BJ (cell line): ENCODE results near the gene COL24A1. TPM values are rescaled to one million over a fixed set of nuclear protein-coding genes. Genes with fewer than 3 reads are reported as not detected.

Source experiments
- CTCF ChIA-PET: fragments of 350-600 bp; formaldehyde crosslinking; extraction: SDS; loops from one replicate; lab custom pipeline; 2021; ENCODE audit warnings: antibody characterized with exemption, inconsistent platforms; lab: Yijun Ruan, JAX
- POLR2A ChIA-PET: fragments of 300-600 bp; sonication (Branson Sonifier 250); formaldehyde crosslinking; extraction: SDS; loops from one replicate; lab custom pipeline; 2021; ENCODE audit warnings: antibody characterized with exemption; lab: Charles Lee
- DNase-seq: peaks from one replicate; pipeline ENCODE4 v3.0.0-alpha.2; 2011; ENCODE audit warnings: low read depth
- H3K27me3 ChIP-seq: 2 replicates; pipeline ENCODE4 v1.6.0; 2011; ENCODE audit warnings: low read length; ENCODE audit not compliant: control insufficient read depth, insufficient read depth
- H3K36me3 ChIP-seq: 2 replicates; pipeline ENCODE4 v1.5.1; 2011; ENCODE audit warnings: low read length; ENCODE audit not compliant: control insufficient read depth, insufficient read depth
- H3K4me3 ChIP-seq: 2 replicates; pipeline ENCODE4 v1.5.1; 2011; ENCODE audit warnings: low read depth, mild to moderate bottlenecking, control low read depth, low read length
- polyA plus RNA-seq: library from polyadenylated mRNA; depleted of rRNA; stranded (reverse); fragments of >200 nt; gene quantifications from 2 replicates; pipeline ENCODE4 v1.2.3, GENCODE V29; 2011
- TF ChIP-seq, protein P1 (sequence below): IDR thresholded peaks from 2 replicates; pipeline ENCODE4 v1.5.1; 2011; ENCODE audit warnings: low read depth, mild to moderate bottlenecking, control low read depth, inconsistent platforms, low read length, moderate library complexity; ENCODE audit not compliant: insufficient read depth

The COL24A1 gene
- polyA plus RNA-seq, 1 experiment = 0.28 TPM

DNA sequence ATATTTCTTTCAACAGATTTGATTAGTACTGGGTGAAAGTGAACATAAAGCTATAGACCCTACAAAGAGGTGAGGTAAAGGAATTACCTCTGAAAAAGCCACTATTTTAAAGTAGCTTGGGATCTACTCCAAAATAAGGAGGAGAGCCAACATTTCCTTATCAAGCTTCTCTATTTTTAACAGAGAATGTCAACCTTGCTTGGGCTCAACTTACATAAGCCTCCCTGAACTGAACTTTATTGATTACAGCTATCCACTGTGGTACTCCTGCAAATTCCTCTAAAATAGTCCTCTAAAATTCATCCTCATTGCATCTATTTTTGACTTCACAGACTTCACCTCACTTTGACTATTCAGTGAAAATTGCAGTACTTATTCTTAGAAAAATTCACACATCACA is 458.7 kb downstream of the COL24A1 start:
- TF ChIP-seq, protein P1, sequence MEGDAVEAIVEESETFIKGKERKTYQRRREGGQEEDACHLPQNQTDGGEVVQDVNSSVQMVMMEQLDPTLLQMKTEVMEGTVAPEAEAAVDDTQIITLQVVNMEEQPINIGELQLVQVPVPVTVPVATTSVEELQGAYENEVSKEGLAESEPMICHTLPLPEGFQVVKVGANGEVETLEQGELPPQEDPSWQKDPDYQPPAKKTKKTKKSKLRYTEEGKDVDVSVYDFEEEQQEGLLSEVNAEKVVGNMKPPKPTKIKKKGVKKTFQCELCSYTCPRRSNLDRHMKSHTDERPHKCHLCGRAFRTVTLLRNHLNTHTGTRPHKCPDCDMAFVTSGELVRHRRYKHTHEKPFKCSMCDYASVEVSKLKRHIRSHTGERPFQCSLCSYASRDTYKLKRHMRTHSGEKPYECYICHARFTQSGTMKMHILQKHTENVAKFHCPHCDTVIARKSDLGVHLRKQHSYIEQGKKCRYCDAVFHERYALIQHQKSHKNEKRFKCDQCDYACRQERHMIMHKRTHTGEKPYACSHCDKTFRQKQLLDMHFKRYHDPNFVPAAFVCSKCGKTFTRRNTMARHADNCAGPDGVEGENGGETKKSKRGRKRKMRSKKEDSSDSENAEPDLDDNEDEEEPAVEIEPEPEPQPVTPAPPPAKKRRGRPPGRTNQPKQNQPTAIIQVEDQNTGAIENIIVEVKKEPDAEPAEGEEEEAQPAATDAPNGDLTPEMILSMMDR = no peak
- H3K36me3 ChIP-seq = no peaks in the 10 kb centered on the region; the same call in 1 of the 2 replicates
- CTCF ChIA-PET = interaction anchor here (1.0 to 2.1 kb wide), 2 partner anchors 85 to 91 kb away, joined by 3 to 5 read pairs; no protein-coding TSS in a partner anchor
- POLR2A ChIA-PET = interaction anchor here (0.7 kb wide), 1 partner anchor 113 kb away, joined by 3 read pairs; no protein-coding TSS in a partner anchor
- no peak for DNase-seq
- H3K27me3 ChIP-seq = no peaks in the 10 kb centered on the region
- H3K4me3 ChIP-seq = no peak overlapping the region

DNA sequence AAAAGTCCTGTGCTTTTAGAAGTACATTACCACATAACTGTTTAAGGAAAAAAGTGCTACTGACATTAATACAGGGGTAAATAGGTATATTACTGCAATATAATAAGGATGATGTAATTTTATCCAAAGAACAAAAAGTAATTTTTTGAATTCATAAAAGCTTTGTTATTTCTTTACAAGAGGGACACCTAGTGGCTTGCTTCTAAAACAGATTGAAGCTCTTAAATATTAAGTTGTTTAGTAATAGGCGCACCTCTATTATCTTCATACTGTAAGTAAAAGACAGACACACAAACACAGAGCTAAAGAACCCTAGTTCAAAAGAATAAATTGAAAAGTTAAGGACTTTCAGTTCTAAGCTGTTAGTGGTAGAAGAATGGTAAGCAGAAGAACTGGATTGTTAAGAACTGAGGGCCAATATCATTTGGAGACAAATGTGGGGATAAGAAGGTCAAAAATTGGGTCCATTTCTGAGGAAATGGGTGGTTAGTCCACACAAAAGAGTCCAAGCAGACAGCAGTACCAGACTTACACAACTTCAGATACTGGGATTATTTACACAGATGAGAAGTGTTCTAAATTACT is 463.8 kb downstream of the COL24A1 start:
- POLR2A ChIA-PET = interaction anchor here (0.6 to 2.2 kb wide), 6 partner anchors 87 to 433 kb away, joined by 3 to 26 read pairs (median 4); partner anchors contain the start of gene C1orf52
- DNase-seq = peak; percentile 28
- TF ChIP-seq, protein P1 = peak; percentile 43

DNA sequence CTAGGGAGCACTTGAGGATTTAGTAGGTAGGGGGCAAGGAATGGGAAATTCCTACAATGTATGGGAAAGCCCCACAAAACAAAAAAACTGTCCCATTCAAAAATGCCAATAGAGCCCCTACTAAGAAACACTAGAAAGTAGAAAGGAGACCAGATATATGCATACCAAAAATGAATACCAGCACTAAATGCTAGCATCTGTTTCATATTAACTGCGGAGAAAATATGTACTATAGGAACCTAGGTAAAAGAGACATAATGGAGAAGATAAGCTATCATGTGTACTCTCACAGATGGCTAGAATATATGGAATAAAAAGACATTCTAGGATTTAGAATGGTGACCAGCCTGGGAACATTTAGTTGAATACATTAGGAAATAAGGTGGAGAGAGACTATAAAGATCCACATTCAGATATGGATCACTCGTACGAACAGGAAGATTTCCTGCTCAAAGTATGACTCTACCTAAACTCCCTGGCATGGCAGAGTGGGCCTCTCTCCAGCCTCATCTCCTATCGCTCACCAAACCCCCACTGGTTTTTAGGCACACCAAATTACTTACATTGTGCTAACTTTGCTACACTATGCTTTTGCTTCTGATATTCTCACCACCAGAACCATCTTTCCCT is 466.7 kb downstream of the COL24A1 start:
- ChIA-PET POLR2A (interaction anchor here (0.7 kb wide), 1 partner anchor 329 kb away, joined by 3 read pairs; no protein-coding TSS in a partner anchor), CTCF (no interaction called here)
- no peak overlapping the region for H3K4me3 ChIP-seq
- no peaks in the 10 kb centered on the region for H3K27me3 ChIP-seq
- TF ChIP-seq, protein P1 = no peak
- peaks cover 2% of the 10 kb centered on the region; the same call in 1 of the 2 replicates for H3K36me3 ChIP-seq
- DNase-seq = no peak

More for the DNA sequence above, 463.8 kb downstream of the COL24A1 start:
- Histone ChIP-seq H3K27me3 (no peaks in the 10 kb centered on the region), H3K36me3 (no peaks in the 10 kb centered on the region), H3K4me3 (no peak overlapping the region)
- CTCF ChIA-PET = interaction anchor here (0.6 to 6.1 kb wide), 27 partner anchors 10 to 434 kb away, joined by 3 to 52 read pairs (median 5); partner anchors contain the start of genes C1orf52 and ZNHIT6

DNA sequence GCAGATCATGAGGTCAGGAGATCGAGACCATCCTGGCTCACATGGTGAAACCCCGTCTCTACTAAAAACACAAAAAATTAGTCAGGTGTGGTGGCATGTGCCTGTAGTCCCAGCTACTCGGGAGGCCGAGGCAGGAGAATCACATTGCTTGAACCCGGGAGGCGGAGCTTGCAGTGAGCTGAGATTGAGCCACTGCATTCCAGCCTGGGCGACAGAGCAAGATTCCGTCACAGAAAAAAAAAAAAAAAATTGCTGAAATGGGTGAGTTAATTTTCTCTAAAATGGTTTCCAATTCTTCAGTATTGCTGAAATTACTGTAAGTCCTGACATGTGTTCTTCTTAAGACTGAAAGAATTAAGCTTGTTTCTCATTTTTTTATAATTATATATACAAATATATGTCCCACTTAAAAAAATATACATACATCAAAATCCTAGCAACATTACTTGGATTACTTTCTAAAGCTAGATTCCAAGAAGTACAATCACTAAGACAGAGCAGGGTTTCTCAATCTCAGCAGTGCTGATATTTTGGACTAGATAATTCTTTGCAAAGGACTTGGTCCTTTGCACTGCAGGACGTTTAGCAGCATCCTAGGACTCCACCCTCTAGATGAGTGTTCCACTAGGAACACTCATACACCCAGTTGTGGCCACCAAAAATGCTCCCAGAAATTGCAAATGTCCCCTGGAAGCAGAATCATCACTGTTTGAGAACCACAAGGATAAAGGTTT is 473.1 kb downstream of the COL24A1 start:
- TF ChIP-seq, protein P1 = no peak
- Histone ChIP-seq H3K27me3 (no peaks in the 10 kb centered on the region), H3K4me3 (no peak overlapping the region), H3K36me3 (peaks cover 2% of the 10 kb centered on the region; the same call in 1 of the 2 replicates)
- no peak for DNase-seq
- CTCF ChIA-PET = interaction anchor here (0.7 kb wide), 1 partner anchor 86 kb away, joined by 4 read pairs; no protein-coding TSS in a partner anchor
- POLR2A ChIA-PET = interaction anchor here (0.6 kb wide), 1 partner anchor 114 kb away, joined by 3 read pairs; no protein-coding TSS in a partner anchor

DNA sequence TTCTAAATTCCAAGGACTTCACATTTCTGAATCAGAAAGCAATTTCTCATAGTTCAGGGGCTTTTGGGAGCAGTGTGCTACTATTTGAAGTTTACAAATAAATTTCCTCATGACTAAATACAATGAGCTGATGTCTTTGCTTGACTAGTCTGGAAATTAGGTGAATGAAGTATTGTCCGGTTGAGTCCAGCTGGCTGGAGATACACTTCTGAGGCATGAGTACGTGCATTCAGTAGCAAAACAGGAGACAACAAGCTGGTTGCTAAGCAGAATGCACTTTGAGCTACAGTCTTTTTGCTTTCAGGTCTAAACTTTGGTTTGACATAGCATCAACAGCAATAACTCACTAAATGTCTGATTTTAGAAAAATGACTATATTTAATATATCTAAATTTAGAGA is 475.5 kb downstream of the COL24A1 start:
- H3K4me3 ChIP-seq = no peak overlapping the region
- H3K36me3 ChIP-seq = peaks cover 6% of the 10 kb centered on the region; the same call in 1 of the 2 replicates
- TF ChIP-seq, protein P1 = no peak
- H3K27me3 ChIP-seq = no peaks in the 10 kb centered on the region
- CTCF ChIA-PET = interaction anchor here (0.8 kb wide), 1 partner anchor 69 kb away, joined by 4 read pairs; no protein-coding TSS in a partner anchor
- POLR2A ChIA-PET = no interaction called here
- no peak for DNase-seq
